Breast epithelium (tissue), 4 donors: Measurements from ENCODE around the gene SMIM17. TPM values are rescaled to one million over a fixed set of nuclear protein-coding genes. Genes with fewer than 3 reads are reported as not detected.

ENCODE experiments used
- DNase-seq, 2 donors: peaks; one replicate each; pipeline ENCODE4 v3.0.0-alpha.2; 2019; ENCODE audit warnings: low spot score in 2 of 2
- H3K27ac ChIP-seq, 2 donors: fragments of 200-600 bp; sonication (generic) in 1 of 2; one replicate each; pipeline ENCODE4 v1.5.1; 2016 to 2019; ENCODE audit warnings: mild to moderate bottlenecking in 1 of 2
- H3K27me3 ChIP-seq, 2 donors: fragments of 200-600 bp; sonication (generic) in 1 of 2; one replicate each; pipeline versions ENCODE4 v1.5.1 to v1.6.0; 2017 to 2019; ENCODE audit warnings: control low read depth in 1 of 2, mild to moderate bottlenecking in 1 of 2
- H3K36me3 ChIP-seq: fragments of 200-600 bp; one replicate; pipeline ENCODE4 v1.5.1; 2019
- H3K4me1 ChIP-seq, 2 donors: fragments of 200-600 bp; sonication (generic); one replicate each; pipeline ENCODE4 v1.5.1; 2016 to 2019; ENCODE audit warnings: control low read depth in 1 of 2
- H3K4me3 ChIP-seq, 3 donors: fragments of 200-600 bp; sonication (generic); 1 replicate in 2 of 3; 2 replicates in 1 of 3; pipeline ENCODE4 v1.5.1; 2016 to 2019; ENCODE audit warnings: mild to moderate bottlenecking in 3 of 3, moderate library complexity in 2 of 3
- H3K9me3 ChIP-seq, 2 donors: fragments of 200-600 bp; sonication (generic) in 1 of 2; one replicate each; pipeline ENCODE4 v1.5.1; 2016 to 2019; ENCODE audit warnings: control low read depth in 1 of 2
- CTCF ChIP-seq, 3 donors: fragments of 450-650 bp; IDR thresholded peaks; one replicate each; pipeline ENCODE4 v1.5.1; 2016 to 2017; ENCODE audit warnings: antibody characterized with exemption in 3 of 3, mild to moderate bottlenecking in 3 of 3, moderate library complexity in 3 of 3
- POLR2A ChIP-seq: fragments of 450-650 bp; IDR thresholded peaks from one replicate; pipeline ENCODE4 v1.6.1; 2016; ENCODE audit warnings: antibody characterized with exemption, mild to moderate bottlenecking, moderate library complexity
- POLR2AphosphoS5 ChIP-seq, 3 donors: sonication (generic); formaldehyde crosslinking; IDR thresholded peaks; one replicate each; pipeline ENCODE4 v1.6.1; 2017; ENCODE audit warnings: antibody characterized with exemption in 3 of 3
- intact Hi-C: fragments of 100-400 bp; cut with DNase I; formaldehyde crosslinking; loops from one replicate; pipeline ENCODE4 v1.15.1; 2023; ENCODE audit warnings: low total_unique reads
- total RNA-seq, 3 donors: library from RNA; depleted of rRNA; stranded (reverse); fragments of >200 nt; gene quantifications; one replicate each; pipeline ENCODE4 v1.1.0, GENCODE V29; 2016

SMIM17 gene
- total RNA-seq, 3 donors from 2014 or later, result 0.33 TPM; not detected in 2

- intact Hi-C loops, result loop anchor here (5.0 kb wide), 1 partner anchor 1496 kb away; no protein-coding TSS in a partner anchor
- H3K4me1 ChIP-seq, result no peaks in the 10 kb centered on the region
- no peak for DNase-seq
- H3K9me3 ChIP-seq, result no peaks in the 10 kb centered on the region
- H3K36me3 ChIP-seq, result no peaks in the 10 kb centered on the region
- H3K27me3 ChIP-seq, result no peaks in the 10 kb centered on the region
- H3K27ac ChIP-seq, result no peak overlapping the region
- no peak overlapping the region for H3K4me3 ChIP-seq
- TF ChIP-seq POLR2A, result no peak
- no peak for TF ChIP-seq CTCF (IDR thresholded peaks at IDR 0.05)
- no peak for TF ChIP-seq POLR2AphosphoS5 (IDR thresholded peaks at IDR 0.05)
Measured at GRCh38 chr19:56681702-56682101, 38.7 kb downstream of the SMIM17 start.

GRCh38 chr19:56683116-56683515 is 40.2 kb downstream of the SMIM17 start:
- TF ChIP-seq POLR2AphosphoS5 (IDR thresholded peaks at IDR 0.05), result no peak
- no peak for TF ChIP-seq CTCF (IDR thresholded peaks at IDR 0.05)
- no peak for TF ChIP-seq POLR2A
- intact Hi-C loops, result loop anchor here (5.0 kb wide), 1 partner anchor 1494 kb away; no protein-coding TSS in a partner anchor
- Histone ChIP-seq H3K36me3 (no peaks in the 10 kb centered on the region), H3K9me3 (no peaks in the 10 kb centered on the region), H3K27ac (no peak overlapping the region), H3K4me1 (no peaks in the 10 kb centered on the region), H3K4me3 (no peak overlapping the region), H3K27me3 (no peaks in the 10 kb centered on the region)
- no peak for DNase-seq

- Histone ChIP-seq H3K27me3 (no peaks in the 10 kb centered on the region), H3K9me3 (no peaks in the 10 kb centered on the region), H3K27ac (no peak overlapping the region), H3K36me3 (no peaks in the 10 kb centered on the region), H3K4me3 (no peak overlapping the region), H3K4me1 (no peaks in the 10 kb centered on the region)
- no peak for TF ChIP-seq POLR2AphosphoS5 (IDR thresholded peaks at IDR 0.05)
- TF ChIP-seq CTCF (IDR thresholded peaks at IDR 0.05), result no peak
- TF ChIP-seq POLR2A, result no peak
- intact Hi-C loops, result no loop called here
- DNase-seq, result no peak
Measured at GRCh38 chr19:56687031-56687430, 44.1 kb downstream of the SMIM17 start.

- no peaks in the 10 kb centered on the region for H3K36me3 ChIP-seq
- no peaks in the 10 kb centered on the region for H3K27me3 ChIP-seq
- H3K4me3 ChIP-seq, result no peak overlapping the region
- no peak overlapping the region for H3K27ac ChIP-seq
- intact Hi-C loops, result no loop called here
- TF ChIP-seq POLR2A (no peak), CTCF (IDR thresholded peaks at IDR 0.05) (no peak), POLR2AphosphoS5 (IDR thresholded peaks at IDR 0.05) (no peak)
- DNase-seq, result no peak
- H3K4me1 ChIP-seq, result no peaks in the 10 kb centered on the region
- H3K9me3 ChIP-seq, result no peaks in the 10 kb centered on the region
Measured at GRCh38 chr19:56689198-56689597, 46.2 kb downstream of the SMIM17 start.

GRCh38 chr19:56690670-56691069 is 47.7 kb downstream of the SMIM17 start:
- Histone ChIP-seq H3K4me3 (no peak overlapping the region), H3K4me1 (no peaks in the 10 kb centered on the region), H3K27me3 (no peaks in the 10 kb centered on the region), H3K9me3 (no peaks in the 10 kb centered on the region), H3K27ac (no peak overlapping the region), H3K36me3 (no peaks in the 10 kb centered on the region)
- TF ChIP-seq POLR2A, result no peak
- no peak for TF ChIP-seq POLR2AphosphoS5 (IDR thresholded peaks at IDR 0.05)
- no peak for TF ChIP-seq CTCF (IDR thresholded peaks at IDR 0.05)
- intact Hi-C loops, result no loop called here
- DNase-seq, result no peak
